ENCODE measurements around the gene IQSEC1. TPM values are rescaled to one million over a fixed set of nuclear protein-coding genes. Genes with fewer than 3 reads are reported as not detected.

IQSEC1 gene
- total and polyA plus RNA-seq, 9 of the 15 experiments (the other 6 are each of a cell fraction or from before 2014, with no cell fraction given), result 0.56 to 39.0 (median 6.8) TPM

GRCh38 chr3:13005301-13005700, 67.9 kb downstream of the IQSEC1 start:
- H3K4me1 ChIP-seq (replicated peaks in 1 of 2; ENCODE audit: control insufficient read depth in 2 of 2, insufficient read depth in 2 of 2, low read length in 2 of 2), result peaks cover 65 to 67% of the 10 kb centered on the region in 2 experiments
- no peak overlapping the region for H2AFZ ChIP-seq (ENCODE audit: low read depth, low read length)
- no peaks in the 10 kb centered on the region for H3K36me3 ChIP-seq (ENCODE audit: control insufficient read depth, insufficient read depth, low read length)
- no peaks in the 10 kb centered on the region for H3K27me3 ChIP-seq (ENCODE audit: control insufficient read depth in 2 of 2, insufficient read depth in 2 of 2, low read length in 2 of 2)
- H3K4me2 ChIP-seq (ENCODE audit: insufficient read depth, low read length), result no peak overlapping the region
- H3K4me3 ChIP-seq, result no peak overlapping the region
- ChIA-PET CTCF (ENCODE audit: low intra/inter-chr PET ratio) (no interaction called here), POLR2A (interaction anchor here (0.8 to 2.7 kb wide), 5 partner anchors 10 to 166 kb away, joined by 3 to 18 read pairs (median 3); no protein-coding TSS in a partner anchor)
- no peaks in the 10 kb centered on the region for H3K9me3 ChIP-seq (replicated peaks; ENCODE audit: control insufficient read depth, insufficient read depth, low read depth, low read length)
- peak; percentile 43 for TF ChIP-seq HMGN3 (IDR thresholded peaks at IDR 0.05; ENCODE audit: borderline replicate concordance, extremely low read depth, insufficient read length, low read depth, low read length)
- no peak for TF ChIP-seq MED1 (CRISPR knock-in tag; IDR thresholded peaks at IDR 0.05; ENCODE audit: borderline replicate concordance)
- no peak for FAIRE-seq
- H3K27ac ChIP-seq (ENCODE audit: extremely low read depth, low read depth, low read length), result no peak overlapping the region
- in situ Hi-C loops (cut with MboI) (no loop called here), intact Hi-C loops (cut with micrococcal nuclease) (no loop called here)
- 0 out of 2 replicates have a peak, but pooled peaks cover 4% of the 10 kb centered on the region for H4K20me1 ChIP-seq (replicated peaks; ENCODE audit: control insufficient read depth, insufficient read depth, low read length)
- WGBS (ENCODE audit: insufficient coverage, low coverage, missing lambda C conversion rate), result 72% methylated on average over 5 of the region's 5 CpGs
- no peaks in the 10 kb centered on the region for H3K79me2 ChIP-seq (ENCODE audit: control insufficient read depth, insufficient read depth, low read length)
- peak overlapping the region in 1 of 2 experiments; percentile 47; a peak in 2 of 4 replicates for H3K9ac ChIP-seq (ENCODE audit: insufficient read depth in 1 of 2, low read depth in 2 of 2, low read length in 2 of 2)
- H3K9me1 ChIP-seq (ENCODE audit: control insufficient read depth, insufficient read depth, low read length), result no peaks in the 10 kb centered on the region
- DNase-seq (ENCODE audit: extremely low read depth in 1 of 4, low spot score in 3 of 4), result no peak
- no peak for ATAC-seq
- no TSS peak for BruUV-seq (replicated peaks)

- Histone ChIP-seq H3K36me3 (ENCODE audit: control insufficient read depth, insufficient read depth, low read length) (no peaks in the 10 kb centered on the region), H3K27ac (ENCODE audit: extremely low read depth, low read depth, low read length) (no peak overlapping the region), H3K9ac (ENCODE audit: insufficient read depth in 1 of 2, low read depth in 2 of 2, low read length in 2 of 2) (peak overlapping the region in 1 of 2 experiments; percentile 38; a peak in 1 of 4 replicates), H3K27me3 (ENCODE audit: control insufficient read depth in 2 of 2, insufficient read depth in 2 of 2, low read length in 2 of 2) (no peaks in the 10 kb centered on the region), H3K79me2 (ENCODE audit: control insufficient read depth, insufficient read depth, low read length) (no peaks in the 10 kb centered on the region), H4K20me1 (replicated peaks; ENCODE audit: control insufficient read depth, insufficient read depth, low read length) (0 out of 2 replicates have a peak, but pooled peaks cover 4% of the 10 kb centered on the region), H3K9me1 (ENCODE audit: control insufficient read depth, insufficient read depth, low read length) (no peaks in the 10 kb centered on the region), H3K4me2 (ENCODE audit: insufficient read depth, low read length) (no peak overlapping the region), H2AFZ (ENCODE audit: low read depth, low read length) (peak overlapping the region; percentile 29; the same call in 1 of the 2 replicates), H3K4me3 (no peak overlapping the region), H3K4me1 (replicated peaks in 1 of 2; ENCODE audit: control insufficient read depth in 2 of 2, insufficient read depth in 2 of 2, low read length in 2 of 2) (peaks cover 63 to 64% of the 10 kb centered on the region in 2 experiments), H3K9me3 (replicated peaks; ENCODE audit: control insufficient read depth, insufficient read depth, low read depth, low read length) (no peaks in the 10 kb centered on the region)
- ChIA-PET POLR2A (interaction anchor here (0.5 to 2.7 kb wide), 9 partner anchors 9 to 884 kb away, joined by 3 to 18 read pairs (median 3); no protein-coding TSS in a partner anchor), CTCF (ENCODE audit: low intra/inter-chr PET ratio) (no interaction called here)
- DNase-seq (ENCODE audit: extremely low read depth in 1 of 4, low spot score in 3 of 4) (peak in 1 of 4 experiments; percentile 43), ATAC-seq (0 out of 3 replicates have a peak, but pooled peaks have one; percentile 4), FAIRE-seq (no peak)
- in situ Hi-C loops (cut with MboI), result no loop called here
- intact Hi-C loops (cut with micrococcal nuclease), result no loop called here
- WGBS (ENCODE audit: insufficient coverage, low coverage, missing lambda C conversion rate), result 52% methylated on average over 7 of the region's 7 CpGs
- 0 out of 2 replicates have a peak, but pooled peaks have one; percentile 19 for TF ChIP-seq ZFX (CRISPR knock-in tag; IDR thresholded peaks at IDR 0.05)
- no peak for TF ChIP-seq THRB (CRISPR knock-in tag; conservative IDR thresholded peaks at IDR 0.05)
- TF ChIP-seq ZC3H11A (IDR thresholded peaks at IDR 0.05; ENCODE audit: low read depth, low read length), result no peak
- peak; percentile 60; the same call in 1 of the 2 replicates for TF ChIP-seq SPI1 (IDR thresholded peaks at IDR 0.05; ENCODE audit: borderline replicate concordance, low read depth, low read length)
- peak; percentile 46 for TF ChIP-seq MAX (CRISPR knock-in tag; IDR thresholded peaks at IDR 0.05)
- TF ChIP-seq HNRNPK (IDR thresholded peaks at IDR 0.05; ENCODE audit: low read depth, low read length, poor library complexity, severe bottlenecking), result no peak
- TF ChIP-seq ARID1B (IDR thresholded peaks at IDR 0.05), result no peak
- BruUV-seq (replicated peaks), result no TSS peak
These were observed 68.9 kb downstream of the IQSEC1 start for GRCh38 chr3:13004376-13004775.
